H1 (cell line): ENCODE results near the gene IL36G. TPM values are rescaled to one million over a fixed set of nuclear protein-coding genes. Genes with fewer than 3 reads are reported as not detected.

Experiments used
- ATF2 ChIP-seq: IDR thresholded peaks from 2 replicates; pipeline ENCODE4 v1.6.1; 2012; ENCODE audit warnings: low read length, inconsistent platforms
- ATF3 ChIP-seq: IDR thresholded peaks from 2 replicates; pipeline ENCODE4 v1.6.1; 2011; ENCODE audit warnings: low read depth, mild to moderate bottlenecking, low read length; ENCODE audit not compliant: insufficient read depth
- CHD2 ChIP-seq: IDR thresholded peaks from 2 replicates; pipeline ENCODE4 v1.6.1; 2012; ENCODE audit warnings: low read length, improper control_type of control experiment
- EZH2 ChIP-seq: fragments of 200-600 bp; sonication (generic); IDR thresholded peaks from 2 replicates; pipeline ENCODE4 v1.7.1; 2012; ENCODE audit warnings: low read depth, mild to moderate bottlenecking, moderate library complexity, low read length, inconsistent platforms; ENCODE audit not compliant: severe bottlenecking
- POLR2A ChIP-seq, 2 experiments: IDR thresholded peaks; 1 replicate in 1 of 2; 2 replicates in 1 of 2; pipeline ENCODE4 v1.6.1; 2011; ENCODE audit warnings: low read depth in 2 of 2, low read length in 2 of 2, mild to moderate bottlenecking in 2 of 2; ENCODE audit errors: control extremely low read depth in 1 of 2
- RNF2 ChIP-seq: fragments of 200-900, 300-1000 bp; sonication (generic); IDR thresholded peaks from 2 replicates; pipeline ENCODE4 v1.7.1; 2016; ENCODE audit warnings: borderline replicate concordance, low read depth, mild to moderate bottlenecking, antibody characterized with exemption, low read length; ENCODE audit not compliant: poor library complexity, severe bottlenecking; ENCODE audit errors: missing control alignments
- polyA plus RNA-seq, 7 experiments: library from polyadenylated mRNA; depleted of rRNA in 3 of 7; stranded (reverse) in 5 of 7; unstranded in 2 of 7; fragments of >200 nt in 5 of 7; fragments of 200-250 nt in 2 of 7; gene quantifications; 1 replicate in 5 of 7; 2 replicates in 1 of 7; 4 replicates in 1 of 7; pipeline versions ENCODE4 v1.2.1 to v1.2.3, GENCODE V29; 2011 to 2013; ENCODE audit warnings: missing spikeins in 2 of 7, mixed read lengths in 2 of 7
- total RNA-seq: library from RNA; stranded (reverse); fragmentation: NEBNext Ultra II Directional; extraction: Animal tissue kit (Norgen Biotek cat#: 25700); gene quantifications from 2 replicates; pipeline ENCODE4 v1.2.1, GENCODE V29; 2021

Gene IL36G
- total and polyA plus RNA-seq, 2 of the 8 experiments (the other 6 are each of a cell fraction or from before 2014, with no cell fraction given), result 0.39 TPM; not detected in 1

GRCh38 chr2:112936927-112937232 lies 40.9 kb upstream of the IL36G start (continued):
- TF ChIP-seq RNF2 (no peak), POLR2A (IDR thresholded peaks at IDR 0.05; ENCODE audit: control extremely low read depth in 1 of 2, low read depth in 2 of 2, low read length in 2 of 2) (no peak), ATF2 (no peak), EZH2 (no peak), CHD2 (no peak), ATF3 (no peak)
